Upper lobe of left lung (tissue), 4 donors: ENCODE results near the gene SLC35F3.

Experiments
- EP300 ChIP-seq, 4 donors: sonication (generic); formaldehyde crosslinking; IDR thresholded peaks; one replicate each; pipeline ENCODE4 v1.5.1; 2017; ENCODE audit warnings: antibody characterized with exemption in 4 of 4, control low read depth in 2 of 4
- POLR2A ChIP-seq, 4 donors: fragments of 450-650 bp; IDR thresholded peaks; one replicate each; pipeline ENCODE4 v1.5.1; 2016 to 2017; ENCODE audit warnings: antibody characterized with exemption in 4 of 4, mild to moderate bottlenecking in 2 of 4
- POLR2AphosphoS5 ChIP-seq, 2 donors: sonication (generic); formaldehyde crosslinking; IDR thresholded peaks; one replicate each; pipeline ENCODE4 v1.5.1; 2017; ENCODE audit warnings: antibody characterized with exemption in 2 of 2
- TF ChIP-seq, protein P1 (sequence below), 6 experiments: fragments of 450-650 bp in 4 of 6; fragments of 200-600 bp in 2 of 6; sonication (generic) in 2 of 6; IDR thresholded peaks; one replicate each; pipeline ENCODE4 v1.5.1; 2016 to 2019; ENCODE audit warnings: antibody characterized with exemption in 6 of 6

DNA sequence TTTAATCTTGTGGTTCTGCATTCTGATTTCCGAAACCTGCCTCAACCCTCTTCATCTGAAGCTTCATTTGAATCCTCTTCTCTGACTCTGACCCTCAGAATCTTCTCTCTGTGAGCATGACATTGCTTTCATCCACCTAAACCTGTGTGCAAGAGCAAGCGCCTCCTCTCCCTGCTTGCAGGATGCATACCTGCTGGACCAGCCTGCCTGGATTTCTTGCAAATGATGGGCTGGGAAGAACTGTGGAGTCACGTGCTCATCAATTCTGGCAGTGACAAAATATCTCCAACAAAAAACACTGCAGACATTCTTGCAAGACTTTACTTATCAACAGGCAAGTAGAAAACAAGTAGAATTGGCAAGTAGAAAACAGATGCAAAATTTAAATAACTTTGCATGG, 20.8 kb upstream of the SLC35F3 start:
- TF ChIP-seq POLR2A (IDR thresholded peaks at IDR 0.05), result no peak
- TF ChIP-seq, protein P1, sequence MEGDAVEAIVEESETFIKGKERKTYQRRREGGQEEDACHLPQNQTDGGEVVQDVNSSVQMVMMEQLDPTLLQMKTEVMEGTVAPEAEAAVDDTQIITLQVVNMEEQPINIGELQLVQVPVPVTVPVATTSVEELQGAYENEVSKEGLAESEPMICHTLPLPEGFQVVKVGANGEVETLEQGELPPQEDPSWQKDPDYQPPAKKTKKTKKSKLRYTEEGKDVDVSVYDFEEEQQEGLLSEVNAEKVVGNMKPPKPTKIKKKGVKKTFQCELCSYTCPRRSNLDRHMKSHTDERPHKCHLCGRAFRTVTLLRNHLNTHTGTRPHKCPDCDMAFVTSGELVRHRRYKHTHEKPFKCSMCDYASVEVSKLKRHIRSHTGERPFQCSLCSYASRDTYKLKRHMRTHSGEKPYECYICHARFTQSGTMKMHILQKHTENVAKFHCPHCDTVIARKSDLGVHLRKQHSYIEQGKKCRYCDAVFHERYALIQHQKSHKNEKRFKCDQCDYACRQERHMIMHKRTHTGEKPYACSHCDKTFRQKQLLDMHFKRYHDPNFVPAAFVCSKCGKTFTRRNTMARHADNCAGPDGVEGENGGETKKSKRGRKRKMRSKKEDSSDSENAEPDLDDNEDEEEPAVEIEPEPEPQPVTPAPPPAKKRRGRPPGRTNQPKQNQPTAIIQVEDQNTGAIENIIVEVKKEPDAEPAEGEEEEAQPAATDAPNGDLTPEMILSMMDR (IDR thresholded peaks at IDR 0.05), result no peak
- no peak for TF ChIP-seq POLR2AphosphoS5 (IDR thresholded peaks at IDR 0.05)
- no peak for TF ChIP-seq EP300 (IDR thresholded peaks at IDR 0.05)
